Cardiac septum (tissue), 1 donor: ENCODE measurements around the gene TRMT10B. TPM values are rescaled to one million over a fixed set of nuclear protein-coding genes. Genes with fewer than 3 reads are reported as not detected.

Experiments
- DNase-seq: peaks from one replicate; pipeline ENCODE4 v3.0.0-alpha.2; 2020; ENCODE audit warnings: low spot score
- intact Hi-C: fragments of 100-400 bp; cut with DNase I; formaldehyde crosslinking; loops from one replicate; pipeline ENCODE4 v1.14.0; 2022
- long read RNA-seq: library from polyadenylated mRNA; unstranded; transcript quantifications from one replicate; pipeline ENCODE4 v2.0.0, GENCODE V29; 2021
- total RNA-seq: library from RNA; stranded (reverse); fragmentation: NEBNext Ultra II Directional; extraction: Animal tissue kit (Norgen Biotek cat#: 25700); gene quantifications from one replicate; pipeline ENCODE4 v1.2.1, GENCODE V29; 2021
- donor health status: DM: no; HTN: no; CAD: no.

The TRMT10B gene
- total RNA-seq = 4.5 TPM
- long read RNA-seq, partial matches to known transcripts = 2 of 32 reads
- long read RNA-seq, other reads (novel, unspliced or antisense) = 28 of 32 reads

GRCh38 chr9:37753489-37754190 is at the start of gene TRMT10B:
Gene TRMT10B, plus strand, starts transcription at chr9:37753805. Its CDS starts 8,127 bp downstream, at chr9:37761932.
- intact Hi-C loops = no loop called here
- peak; percentile 84 for DNase-seq

- no peak for DNase-seq
- intact Hi-C loops = no loop called here
These were observed 47.8 kb upstream of the TRMT10B start for GRCh38 chr9:37705787-37706186.

- intact Hi-C loops = no loop called here
These were observed 47.3 kb upstream of the TRMT10B start for GRCh38 chr9:37706290-37706689.

GRCh38 chr9:37707748-37708147 is 45.9 kb upstream of the TRMT10B start:
- DNase-seq = no peak
- intact Hi-C loops = no loop called here

More at GRCh38 chr9:37706290-37706689, 47.3 kb upstream of the TRMT10B start:
- no peak for DNase-seq

GRCh38 chr9:37710046-37710445 is 43.6 kb upstream of the TRMT10B start:
- no peak for DNase-seq
- intact Hi-C loops = no loop called here

GRCh38 chr9:37715260-37715659 is 38.3 kb upstream of the TRMT10B start:
- intact Hi-C loops = no loop called here
- no peak for DNase-seq

GRCh38 chr9:37715991-37716505 is 37.6 kb upstream of the TRMT10B start:
- intact Hi-C loops = no loop called here
- DNase-seq = no peak

GRCh38 chr9:37719526-37719925 is 34.1 kb upstream of the TRMT10B start:
- intact Hi-C loops = no loop called here
- no peak for DNase-seq

- no peak for DNase-seq
- intact Hi-C loops = no loop called here
These were observed 26.6 kb upstream of the TRMT10B start for GRCh38 chr9:37727013-37727412.

- intact Hi-C loops = no loop called here
- DNase-seq = peak; percentile 56
These were observed 24.1 kb upstream of the TRMT10B start for GRCh38 chr9:37729499-37729898.

GRCh38 chr9:37730256-37730655 is 23.3 kb upstream of the TRMT10B start:
- DNase-seq = no peak
- intact Hi-C loops = no loop called here

GRCh38 chr9:37730839-37731238 is 22.8 kb upstream of the TRMT10B start:
- no peak for DNase-seq
- intact Hi-C loops = no loop called here

- intact Hi-C loops = no loop called here
These were observed 21.4 kb upstream of the TRMT10B start for GRCh38 chr9:37732086-37732741.

GRCh38 chr9:37732952-37733351 is 20.7 kb upstream of the TRMT10B start:
- intact Hi-C loops = no loop called here
- DNase-seq = no peak

More at GRCh38 chr9:37732086-37732741, 21.4 kb upstream of the TRMT10B start:
- peak; percentile 43 for DNase-seq

GRCh38 chr9:37739222-37739621 is 14.4 kb upstream of the TRMT10B start:
- intact Hi-C loops = no loop called here
- no peak for DNase-seq

- intact Hi-C loops = loop anchor here (10.0 kb wide), 1 partner anchor 155 kb away; no protein-coding TSS in a partner anchor
- DNase-seq = no peak
These were observed 13.5 kb upstream of the TRMT10B start for GRCh38 chr9:37740128-37740527.

GRCh38 chr9:37740631-37741328 is 12.8 kb upstream of the TRMT10B start:
- intact Hi-C loops = loop anchor here (10.0 kb wide), 1 partner anchor 156 kb away; no protein-coding TSS in a partner anchor
- no peak for DNase-seq

GRCh38 chr9:37745970-37746369 is 7.6 kb upstream of the TRMT10B start:
- DNase-seq = no peak
- intact Hi-C loops = loop anchor here (5.0 to 10.0 kb wide), 3 partner anchors 161 to 656 kb away; no protein-coding TSS in a partner anchor

GRCh38 chr9:37746448-37747270 is 6.9 kb upstream of the TRMT10B start:
- no peak for DNase-seq
- intact Hi-C loops = loop anchor here (5.0 to 10.0 kb wide), 3 partner anchors 162 to 656 kb away; no protein-coding TSS in a partner anchor
